HG03066 (cell line): ENCODE measurements around the gene PLEKHA5.
"Not testable (repeated sequence)": the region's sequence is repeated elsewhere in the genome, so short reads cannot be mapped to it uniquely, and the experiment has no call there.

Source experiments
- ATAC-seq: cut with Tn5 transposase; IDR thresholded peaks from one replicate; pipeline ENCODE4 v1.9.1; 2021; ENCODE audit warnings: low read depth; ENCODE audit not compliant: unreplicated experiment

PLEKHA5 gene

GRCh38 chr12:19223695-19224094 lies 94.2 kb downstream of the PLEKHA5 start:
- no peak for ATAC-seq

DNA sequence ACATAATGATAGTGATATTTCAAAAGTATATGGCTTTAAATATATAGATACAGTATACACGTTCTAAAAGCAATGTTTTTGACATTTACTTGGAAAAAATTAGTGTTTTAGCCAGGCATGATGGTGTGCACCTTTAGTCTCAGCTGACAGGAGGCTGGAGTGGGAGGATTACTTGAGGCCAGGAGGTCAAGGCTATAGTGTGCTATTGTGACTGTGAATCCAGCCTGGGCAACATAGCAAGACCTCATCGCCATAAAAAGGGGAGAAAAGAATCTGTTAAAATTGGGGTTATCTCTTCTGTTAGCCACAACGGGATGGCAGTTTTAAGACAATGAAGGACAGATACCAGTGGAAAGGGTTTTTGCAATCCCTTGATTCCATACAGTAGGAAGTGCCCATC lies 95.2 kb downstream of the PLEKHA5 start:
- no peak for ATAC-seq

- ATAC-seq: no peak
Measured at GRCh38 chr12:19227190-19227879, 97.8 kb downstream of the PLEKHA5 start.

DNA sequence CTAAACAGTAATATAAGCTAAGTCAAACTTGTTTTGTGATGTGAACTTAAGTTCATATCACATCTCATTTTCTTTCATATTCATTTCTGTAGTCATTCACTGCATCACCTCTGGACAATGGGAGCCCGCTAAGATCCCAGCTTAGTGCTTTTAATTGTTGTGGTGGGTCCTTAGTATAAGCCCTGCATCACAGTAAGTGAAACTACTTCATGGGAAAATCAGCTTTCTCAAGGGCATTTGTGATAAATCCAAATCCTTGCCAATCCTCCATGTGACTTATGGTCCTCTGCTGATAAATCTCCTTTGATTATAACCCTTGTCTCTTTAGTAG lies 98.3 kb downstream of the PLEKHA5 start:
- ATAC-seq: no peak

- ATAC-seq: not testable (repeated sequence)
Measured at GRCh38 chr12:19229021-19229420, 99.5 kb downstream of the PLEKHA5 start.

DNA sequence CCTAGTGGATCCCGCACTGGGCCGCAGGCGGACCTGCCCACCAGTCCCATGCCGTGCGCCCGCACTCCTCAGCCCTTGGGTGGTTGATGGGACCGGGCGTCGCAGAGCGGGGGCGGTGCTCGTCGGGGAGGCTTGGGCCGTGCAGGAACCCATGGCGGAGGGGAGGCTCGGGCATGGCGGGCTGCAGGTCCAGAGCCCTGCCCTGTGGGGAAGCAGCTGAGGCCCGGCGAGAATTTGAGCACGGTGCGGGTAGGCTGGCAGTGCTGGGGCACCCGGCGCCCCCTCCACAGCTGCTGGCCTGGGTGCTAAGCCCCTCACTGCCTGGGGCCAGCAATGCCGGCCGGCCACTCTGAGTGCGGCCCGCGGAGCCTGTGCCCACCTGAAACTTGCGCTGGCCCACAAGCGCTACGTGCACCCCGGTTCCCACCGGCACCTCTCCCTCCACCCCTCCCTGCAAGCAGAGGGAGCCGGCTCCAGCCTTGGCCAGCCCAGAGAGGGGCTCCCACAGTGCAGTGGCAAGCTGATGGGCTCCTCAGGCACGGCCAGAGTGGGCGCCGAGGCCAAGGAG lies 100.8 kb downstream of the PLEKHA5 start:
- ATAC-seq: no peak

GRCh38 chr12:19230896-19231295 lies 101.4 kb downstream of the PLEKHA5 start:
- no peak for ATAC-seq

GRCh38 chr12:19234171-19234704 lies 104.7 kb downstream of the PLEKHA5 start:
- ATAC-seq: no peak

- no peak for ATAC-seq
Measured at GRCh38 chr12:19234981-19235871, 105.7 kb downstream of the PLEKHA5 start.

GRCh38 chr12:19236656-19237055 lies 107.1 kb downstream of the PLEKHA5 start:
- no peak for ATAC-seq

- no peak for ATAC-seq
Measured at GRCh38 chr12:19238540-19238939, 109.0 kb downstream of the PLEKHA5 start.

GRCh38 chr12:19239102-19239501 lies 109.6 kb downstream of the PLEKHA5 start:
- ATAC-seq: no peak

DNA sequence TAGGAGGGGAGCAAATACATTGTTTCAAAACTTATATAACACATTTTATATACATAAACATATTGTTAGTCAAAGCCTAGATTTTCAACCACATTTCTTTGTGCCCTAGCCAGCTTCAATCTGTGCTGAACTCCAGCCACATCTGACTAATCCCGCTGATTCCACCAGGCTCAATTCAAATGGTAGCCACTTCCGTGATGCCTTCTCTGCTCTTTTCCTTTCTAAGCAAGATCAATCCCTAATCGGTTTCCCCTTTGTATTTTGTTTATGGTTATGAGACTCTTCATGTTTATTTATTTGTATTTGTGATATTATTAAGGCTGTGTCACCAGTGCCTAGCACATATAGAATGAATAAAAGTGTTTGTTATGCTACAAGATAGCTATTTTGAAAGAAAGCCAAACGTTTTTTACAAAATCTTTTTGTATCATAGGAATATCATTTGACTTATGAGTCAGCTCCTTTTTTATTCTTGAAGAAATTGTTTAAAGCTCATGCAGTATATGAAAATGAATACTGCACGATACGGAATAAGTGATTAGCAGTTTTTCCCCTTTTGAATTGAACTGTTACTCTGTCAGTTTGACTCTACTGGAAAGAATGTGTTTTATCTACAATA lies 110.2 kb downstream of the PLEKHA5 start:
- ATAC-seq: no peak

DNA sequence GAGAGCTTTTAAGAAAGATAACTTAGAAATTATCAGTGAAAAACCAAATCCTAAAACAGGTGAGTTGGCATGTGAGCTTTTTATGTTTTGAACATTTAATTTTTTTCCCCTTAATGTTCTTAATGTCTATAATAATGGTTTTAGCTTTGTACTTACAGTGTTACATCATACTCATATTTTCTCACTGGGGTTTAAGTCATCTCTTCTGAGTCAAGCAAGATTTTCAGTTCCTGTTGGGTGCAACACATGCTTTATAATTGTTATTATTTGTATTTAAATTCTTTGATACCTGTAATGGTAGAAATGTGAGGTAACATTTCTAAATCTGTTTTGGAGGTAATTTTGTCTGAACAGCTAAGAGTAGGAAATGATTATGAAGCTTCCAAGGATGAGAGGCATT lies 113.0 kb downstream of the PLEKHA5 start:
- ATAC-seq: no peak

GRCh38 chr12:19243551-19243950 lies 114.0 kb downstream of the PLEKHA5 start:
- ATAC-seq: no peak

GRCh38 chr12:19244312-19244711 lies 114.8 kb downstream of the PLEKHA5 start:
- ATAC-seq: no peak

DNA sequence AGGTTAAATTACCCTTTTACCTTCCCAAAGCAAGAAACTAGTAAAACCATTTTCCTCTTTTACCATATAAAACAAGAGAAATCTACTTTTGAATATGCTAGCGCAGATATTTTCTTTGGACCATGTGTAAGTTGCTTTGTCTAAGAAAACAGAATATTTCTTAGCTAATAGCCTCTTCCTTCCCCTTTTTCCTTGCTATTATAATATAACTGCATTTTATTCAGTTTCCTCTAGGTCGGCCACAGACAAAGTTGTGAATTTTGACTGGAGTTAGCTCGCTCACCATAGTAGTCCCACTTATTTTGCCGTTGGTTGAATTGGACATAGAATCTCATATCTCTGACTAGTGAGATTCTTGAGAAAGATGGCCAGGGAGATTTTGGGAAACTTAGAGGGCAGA lies 115.6 kb downstream of the PLEKHA5 start:
- no peak for ATAC-seq

GRCh38 chr12:19245666-19246065 lies 116.1 kb downstream of the PLEKHA5 start:
- ATAC-seq: no peak

DNA sequence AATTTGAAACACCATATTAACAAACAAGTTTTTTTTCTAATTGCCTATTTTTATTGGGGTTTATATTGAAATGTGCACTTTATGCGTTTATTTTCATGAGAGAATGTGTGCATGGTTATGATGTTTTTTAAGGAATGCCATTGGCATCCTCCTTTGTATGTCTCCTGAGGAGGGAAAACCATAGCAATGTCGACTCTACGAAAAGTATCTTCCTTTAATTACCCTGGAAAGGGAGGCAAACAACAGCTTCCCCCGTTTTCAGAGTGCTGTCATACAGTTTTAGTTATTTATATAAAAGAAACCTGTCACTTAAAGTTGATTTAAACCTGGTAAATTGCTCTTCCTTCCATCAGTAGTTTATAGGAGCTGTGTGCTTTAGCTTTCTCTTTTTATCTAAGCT lies 117.4 kb downstream of the PLEKHA5 start:
- no peak for ATAC-seq

DNA sequence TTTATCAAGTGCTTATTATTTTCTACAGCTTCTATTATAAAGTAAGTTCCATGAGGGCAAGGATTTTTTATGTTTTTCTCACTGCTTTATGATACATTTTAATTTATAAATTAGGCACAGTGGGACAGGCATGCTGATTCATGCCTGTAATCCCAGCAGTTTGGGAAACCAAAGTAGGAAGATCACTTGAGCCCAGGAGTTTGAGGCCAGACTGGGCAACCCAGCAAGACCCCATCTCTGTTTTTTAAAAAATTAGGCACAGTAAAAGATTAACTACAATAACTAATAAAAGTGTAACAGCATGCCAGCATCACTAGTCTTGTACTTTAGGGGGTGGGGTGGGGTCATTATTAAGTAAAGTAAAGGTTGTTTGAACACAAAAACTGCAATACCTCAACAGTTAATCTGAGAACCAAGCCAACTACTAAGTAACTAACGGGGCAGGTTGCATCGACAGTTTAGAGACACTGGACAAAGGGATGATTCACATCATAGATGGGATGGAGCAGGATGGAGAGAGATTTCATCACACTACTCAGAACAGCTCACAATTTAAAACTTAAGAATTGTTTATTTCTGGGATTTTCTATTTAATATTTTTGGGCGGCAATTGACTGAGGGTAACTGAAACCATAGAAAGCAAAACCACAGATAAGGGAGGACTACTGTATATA lies 119.5 kb downstream of the PLEKHA5 start:
- no peak for ATAC-seq
